GM18508 (cell line): ENCODE results near the gene KCNQ5.

Experiments used
- ATAC-seq: cut with Tn5 transposase; IDR thresholded peaks from one replicate; pipeline ENCODE4 v1.9.1; 2021; ENCODE audit warnings: moderate number of reproducible peaks; ENCODE audit not compliant: insufficient read depth, unreplicated experiment

KCNQ5 gene

DNA sequence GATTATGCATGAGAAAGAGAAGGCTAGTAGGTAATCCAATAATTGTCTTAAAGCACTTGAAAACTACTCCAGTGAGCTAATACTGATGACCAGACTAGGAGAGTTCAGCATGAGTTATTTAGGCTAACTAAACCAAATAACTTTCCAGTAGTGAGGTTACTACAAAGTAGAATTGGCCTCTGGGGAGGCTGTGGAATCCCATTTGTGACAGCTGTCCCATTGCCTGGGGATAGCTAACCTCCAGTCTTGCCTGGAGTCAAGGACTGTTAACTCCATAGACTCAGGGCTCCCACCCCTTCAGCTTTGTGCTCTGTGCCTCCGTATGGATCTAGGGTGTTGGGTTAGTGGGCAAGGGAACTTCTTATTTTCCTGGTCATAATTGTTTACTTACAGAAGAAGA, 51.0 kb downstream of the KCNQ5 start:
- no peak for ATAC-seq

DNA sequence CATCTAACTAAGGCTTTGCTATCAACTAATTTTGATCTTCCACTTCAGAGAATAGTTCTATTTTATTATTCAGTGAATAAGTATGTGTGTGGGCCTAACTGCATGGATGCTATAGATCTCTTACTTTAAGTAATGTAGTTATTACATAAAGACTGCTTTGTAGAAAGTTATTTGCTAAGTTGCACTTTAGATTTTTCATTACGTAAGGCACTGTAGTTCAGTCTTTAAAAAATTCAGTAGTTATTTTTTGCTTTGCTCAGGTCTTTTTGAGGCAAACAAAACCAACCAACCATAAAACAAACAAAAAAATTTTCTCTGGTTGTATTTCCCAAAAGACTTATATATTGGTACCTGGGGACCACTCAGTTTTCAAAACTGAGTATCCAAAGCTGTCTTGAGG, 53.0 kb downstream of the KCNQ5 start:
- ATAC-seq: no peak

GRCh38 chr6:72675396-72675795, 53.5 kb downstream of the KCNQ5 start:
- no peak for ATAC-seq

DNA sequence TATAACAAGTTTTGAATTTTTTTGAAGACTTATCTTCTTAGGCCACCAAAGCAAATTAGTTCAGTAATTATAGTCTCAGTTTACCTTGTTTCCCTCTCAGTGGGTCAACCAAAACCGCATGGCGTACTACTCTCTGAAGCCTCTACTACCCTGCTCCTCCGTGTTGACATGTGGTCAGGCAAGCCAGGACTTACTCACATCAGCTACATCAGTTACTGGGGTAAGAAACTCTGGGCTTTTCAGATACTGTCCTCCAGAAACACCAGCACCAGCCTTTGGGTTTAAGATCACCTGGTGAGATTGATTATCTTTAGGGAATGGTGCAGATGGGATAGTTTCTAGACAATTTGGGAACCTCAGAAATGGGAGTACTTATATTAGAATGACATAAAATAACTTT, 55.1 kb downstream of the KCNQ5 start:
- no peak for ATAC-seq

DNA sequence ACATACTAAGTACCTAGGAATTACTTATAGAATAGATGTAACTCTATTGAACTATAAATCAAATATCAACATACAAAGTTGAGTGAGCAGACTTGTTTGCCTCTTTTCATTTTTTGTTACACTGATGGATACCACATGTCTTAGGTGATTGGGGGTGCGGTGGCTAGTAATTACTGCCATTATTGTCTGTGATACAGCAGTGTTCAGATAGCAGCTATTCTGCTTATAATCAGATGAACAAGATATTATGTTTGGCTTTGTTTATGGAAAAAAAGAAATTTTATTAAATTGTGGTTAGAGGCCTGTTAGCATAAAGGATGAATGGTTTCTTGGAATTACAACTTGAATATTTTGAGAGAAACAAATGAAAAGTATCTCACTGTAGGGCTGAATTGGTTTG, 55.9 kb downstream of the KCNQ5 start:
- ATAC-seq: no peak

GRCh38 chr6:72683797-72684196, 61.9 kb downstream of the KCNQ5 start:
- peak; percentile 86 for ATAC-seq

- peak; percentile 85 for ATAC-seq
These were observed 67.5 kb downstream of the KCNQ5 start for GRCh38 chr6:72689107-72689954.

GRCh38 chr6:72691249-72691648, 69.4 kb downstream of the KCNQ5 start:
- ATAC-seq: no peak

GRCh38 chr6:72696055-72696454, 74.2 kb downstream of the KCNQ5 start:
- no peak for ATAC-seq

GRCh38 chr6:72699159-72699558, 77.3 kb downstream of the KCNQ5 start:
- ATAC-seq: no peak

DNA sequence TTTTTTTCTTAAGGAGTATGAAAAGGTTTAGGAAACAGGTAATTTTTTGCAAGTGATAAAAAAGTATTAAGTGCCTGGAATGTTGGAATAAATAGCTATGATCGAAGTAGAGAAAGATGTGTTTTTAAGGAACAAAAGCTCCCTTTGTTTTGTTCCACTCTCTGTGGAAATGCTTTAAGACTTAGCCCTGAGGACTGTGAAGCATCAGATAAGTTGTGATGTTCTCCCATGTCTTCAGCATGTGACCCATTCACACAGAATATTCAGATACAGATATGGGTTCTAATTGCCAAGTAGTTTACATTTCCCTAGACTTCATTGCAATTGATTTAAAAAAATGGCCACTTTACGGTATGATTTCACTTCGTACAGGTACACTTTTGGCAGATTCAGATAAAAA, 80.6 kb downstream of the KCNQ5 start:
- no peak for ATAC-seq

DNA sequence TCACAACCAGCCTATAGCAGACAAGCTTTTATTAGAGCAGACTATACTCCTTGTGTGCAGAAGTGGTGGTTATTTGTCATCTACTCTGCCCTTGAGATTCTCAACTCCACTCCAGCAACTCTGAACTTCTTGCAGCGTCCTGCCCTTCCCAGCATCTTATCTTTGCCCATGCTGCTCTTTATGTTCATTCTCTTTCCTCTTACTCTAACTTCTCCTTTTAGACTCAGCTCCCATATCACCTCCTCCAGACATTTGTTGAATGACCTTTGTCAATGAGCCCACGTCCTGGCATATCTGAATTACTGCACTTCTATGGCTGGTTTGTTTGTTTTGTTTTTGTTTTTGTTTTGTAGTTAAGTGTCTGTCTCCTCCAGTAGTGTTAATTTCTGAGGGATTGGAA, 81.2 kb downstream of the KCNQ5 start:
- ATAC-seq: no peak

GRCh38 chr6:72704979-72705378, 83.1 kb downstream of the KCNQ5 start:
- ATAC-seq: no peak

DNA sequence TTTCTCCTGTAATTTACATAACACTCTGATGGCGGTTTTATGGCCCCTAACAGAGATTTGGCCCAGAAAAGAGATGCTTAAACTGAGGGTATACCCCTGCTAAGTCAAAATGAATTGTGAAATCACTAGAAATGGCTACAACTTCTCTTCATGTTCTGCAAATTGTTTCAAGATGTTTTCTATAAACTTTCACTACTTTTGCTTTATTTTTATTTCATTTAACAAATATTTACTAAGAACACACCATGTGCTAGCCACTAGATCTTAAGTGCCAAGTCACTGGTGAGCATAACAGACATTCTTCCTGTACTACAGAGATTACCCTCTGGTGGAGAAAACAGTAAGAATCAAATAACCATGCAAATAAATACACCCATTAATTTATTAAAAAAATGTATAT, 87.6 kb downstream of the KCNQ5 start:
- ATAC-seq: no peak

DNA sequence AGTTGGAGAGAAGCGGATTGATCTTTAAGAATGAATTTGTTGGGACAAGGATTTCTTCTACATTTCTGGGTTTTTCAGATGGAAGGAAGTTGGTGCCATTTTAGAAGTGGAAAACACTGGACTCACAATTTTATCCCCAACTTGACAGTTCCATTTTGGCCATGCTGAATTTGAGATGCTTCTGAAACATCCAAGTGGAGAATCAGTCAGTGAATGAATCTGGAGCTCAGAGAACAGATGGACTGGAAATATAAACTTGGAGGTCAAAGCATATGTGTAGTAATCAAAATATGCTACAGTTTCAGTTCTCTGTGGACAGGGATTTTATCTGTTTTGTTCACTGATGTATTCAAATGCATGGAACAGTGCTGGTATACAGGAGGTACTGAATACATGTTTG, 89.9 kb downstream of the KCNQ5 start:
- ATAC-seq: no peak

- no peak for ATAC-seq
These were observed 91.0 kb downstream of the KCNQ5 start for GRCh38 chr6:72712910-72713309.

DNA sequence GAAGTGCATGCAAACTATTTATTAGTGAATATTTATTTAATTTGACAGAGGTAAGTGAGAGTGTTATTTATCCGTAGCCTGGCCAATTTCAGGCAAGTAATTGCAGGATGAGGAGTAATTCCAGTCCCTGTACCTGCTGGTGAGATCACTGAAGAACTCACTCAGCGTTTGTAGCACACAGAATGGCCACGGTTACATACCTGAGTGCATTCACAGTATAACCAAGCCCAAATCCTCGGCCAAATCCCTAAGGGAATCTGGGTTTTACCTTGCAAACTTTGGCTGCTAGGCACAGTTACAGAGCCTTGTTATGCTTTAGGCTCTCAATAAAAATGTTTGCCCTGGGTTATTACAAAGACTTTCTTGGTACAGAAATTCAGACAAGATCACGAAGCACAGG, 93.3 kb downstream of the KCNQ5 start:
- ATAC-seq: no peak

GRCh38 chr6:72716916-72717315, 95.1 kb downstream of the KCNQ5 start:
- ATAC-seq: no peak

DNA sequence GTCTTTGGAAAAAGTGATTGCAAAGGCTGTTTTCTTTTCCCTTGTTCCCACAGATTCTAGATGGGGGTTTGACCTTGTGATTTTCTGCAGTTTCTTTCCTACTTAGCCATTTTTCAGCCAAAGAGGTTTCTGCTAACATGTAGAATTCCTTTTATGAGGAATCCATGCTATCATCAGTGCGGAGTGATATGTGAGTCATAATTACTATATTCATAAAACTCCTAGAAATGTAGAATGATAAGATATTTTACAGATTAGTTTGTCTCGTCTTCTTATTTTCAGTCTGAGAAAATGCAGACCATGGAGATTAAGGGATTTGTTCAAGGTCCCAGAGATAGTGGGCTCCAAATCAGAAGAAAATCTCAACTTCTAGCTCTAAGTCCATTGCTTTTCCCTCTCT, 98.6 kb downstream of the KCNQ5 start:
- ATAC-seq: no peak

- no peak for ATAC-seq
These were observed 99.5 kb downstream of the KCNQ5 start for GRCh38 chr6:72721346-72721745.

GRCh38 chr6:72724545-72724944, 102.7 kb downstream of the KCNQ5 start:
- ATAC-seq: peak; percentile 90

- ATAC-seq: no peak
These were observed 107.0 kb downstream of the KCNQ5 start for GRCh38 chr6:72728706-72729343.
